Mammary epithelial cell (primary cell): Measurements from ENCODE around the gene PSORS1C1.

ENCODE experiments used
- EZH2 ChIP-seq: IDR thresholded peaks from 2 replicates; pipeline ENCODE4 v1.6.1; 2012; ENCODE audit warnings: low read length, inconsistent platforms, borderline replicate concordance
- TF ChIP-seq, protein P1 (sequence below), 2 donors: IDR thresholded peaks in 1 of 2; conservative IDR thresholded peaks in 1 of 2; 2 replicates each; pipeline ENCODE4 v1.5.1; 2011 to 2012; ENCODE audit warnings: inconsistent platforms in 2 of 2, low read length in 2 of 2, mild to moderate bottlenecking in 2 of 2, control low read depth in 1 of 2, low read depth in 1 of 2; ENCODE audit not compliant: insufficient read depth in 1 of 2; ENCODE audit errors: extremely low read depth in 1 of 2

GRCh38 chr6:31126396-31127175, 12.0 kb downstream of the PSORS1C1 start:
- TF ChIP-seq EZH2, result no peak
- TF ChIP-seq, protein P1, sequence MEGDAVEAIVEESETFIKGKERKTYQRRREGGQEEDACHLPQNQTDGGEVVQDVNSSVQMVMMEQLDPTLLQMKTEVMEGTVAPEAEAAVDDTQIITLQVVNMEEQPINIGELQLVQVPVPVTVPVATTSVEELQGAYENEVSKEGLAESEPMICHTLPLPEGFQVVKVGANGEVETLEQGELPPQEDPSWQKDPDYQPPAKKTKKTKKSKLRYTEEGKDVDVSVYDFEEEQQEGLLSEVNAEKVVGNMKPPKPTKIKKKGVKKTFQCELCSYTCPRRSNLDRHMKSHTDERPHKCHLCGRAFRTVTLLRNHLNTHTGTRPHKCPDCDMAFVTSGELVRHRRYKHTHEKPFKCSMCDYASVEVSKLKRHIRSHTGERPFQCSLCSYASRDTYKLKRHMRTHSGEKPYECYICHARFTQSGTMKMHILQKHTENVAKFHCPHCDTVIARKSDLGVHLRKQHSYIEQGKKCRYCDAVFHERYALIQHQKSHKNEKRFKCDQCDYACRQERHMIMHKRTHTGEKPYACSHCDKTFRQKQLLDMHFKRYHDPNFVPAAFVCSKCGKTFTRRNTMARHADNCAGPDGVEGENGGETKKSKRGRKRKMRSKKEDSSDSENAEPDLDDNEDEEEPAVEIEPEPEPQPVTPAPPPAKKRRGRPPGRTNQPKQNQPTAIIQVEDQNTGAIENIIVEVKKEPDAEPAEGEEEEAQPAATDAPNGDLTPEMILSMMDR (conservative IDR thresholded peaks at IDR 0.05 in 1 of 2, IDR thresholded peaks at IDR 0.05 in 1 of 2; ENCODE audit: extremely low read depth in 1 of 2, insufficient read depth in 1 of 2, low read depth in 1 of 2, low read length in 2 of 2), result no peak
